CD14-positive monocyte (primary cell): Measurements from ENCODE around the gene KIF9. TPM values are rescaled to one million over a fixed set of nuclear protein-coding genes. Genes with fewer than 3 reads are reported as not detected.
A peak's percentile ranks its signal among the peaks of the same experiment; 100 is the strongest.

Experiments used
- DNase-seq, 3 donors: peaks; one replicate each; pipeline ENCODE4 v3.0.0-alpha.2; 2011 to 2022
- H2AFZ ChIP-seq: 2 replicates; pipeline ENCODE4 v1.6.0; 2012; ENCODE audit warnings: mild to moderate bottlenecking, low read depth, low read length, inconsistent platforms; ENCODE audit not compliant: insufficient read depth, poor library complexity, severe bottlenecking
- H3K27ac ChIP-seq, 2 donors: 1 replicate in 1 of 2; 2 replicates in 1 of 2; pipeline ENCODE4 v1.5.1; 2012 to 2013; ENCODE audit warnings: low read length in 2 of 2, control low read depth in 1 of 2, inconsistent platforms in 1 of 2, low read depth in 1 of 2, mild to moderate bottlenecking in 1 of 2
- H3K27me3 ChIP-seq, 2 donors: one replicate each; pipeline versions ENCODE4 v1.6.0 to v1.6.1; 2011 to 2013; ENCODE audit warnings: low read length in 2 of 2; ENCODE audit not compliant: control insufficient read depth in 2 of 2, insufficient read depth in 2 of 2
- H3K36me3 ChIP-seq, 2 donors: replicated peaks in 1 of 2; 1 replicate in 1 of 2; 2 replicates in 1 of 2; pipeline versions ENCODE4 v1.5.1 to v1.6.1; 2012 to 2013; ENCODE audit warnings: low read length in 2 of 2, control low read depth in 1 of 2, inconsistent platforms in 1 of 2, mild to moderate bottlenecking in 1 of 2; ENCODE audit not compliant: insufficient read depth in 2 of 2, control insufficient read depth in 1 of 2
- H3K4me1 ChIP-seq, 2 donors: 1 replicate in 1 of 2; 2 replicates in 1 of 2; pipeline versions ENCODE4 v1.5.1 to v1.6.1; 2012 to 2013; ENCODE audit warnings: low read length in 2 of 2, control low read depth in 1 of 2, inconsistent platforms in 1 of 2, mild to moderate bottlenecking in 1 of 2, moderate library complexity in 1 of 2; ENCODE audit not compliant: insufficient read depth in 2 of 2, control insufficient read depth in 1 of 2
- H3K4me2 ChIP-seq: replicated peaks from 2 replicates; pipeline ENCODE3; 2012; ENCODE audit warnings: low read length, moderate library complexity, mild to moderate bottlenecking; ENCODE audit not compliant: poor library complexity, severe bottlenecking; ENCODE audit errors: extremely low read depth
- H3K4me3 ChIP-seq, 3 experiments: fragments of 200-600 bp in 1 of 3; sonication (generic) in 1 of 3; replicated peaks in 1 of 3; 1 replicate in 2 of 3; 2 replicates in 1 of 3; pipeline ENCODE4 v1.5.1; 2011 to 2013; ENCODE audit warnings: low read length in 3 of 3, mild to moderate bottlenecking in 3 of 3, control low read depth in 2 of 3, low read depth in 2 of 3, inconsistent platforms in 1 of 3, moderate library complexity in 1 of 3
- H3K79me2 ChIP-seq: 2 replicates; pipeline ENCODE4 v1.6.0; 2012; ENCODE audit warnings: mild to moderate bottlenecking, control low read depth, inconsistent platforms, low read length, moderate library complexity; ENCODE audit not compliant: insufficient read depth
- H3K9ac ChIP-seq: 2 replicates; pipeline ENCODE4 v1.6.0; 2017; ENCODE audit warnings: low read length, mild to moderate bottlenecking; ENCODE audit not compliant: insufficient read depth, poor library complexity, severe bottlenecking
- H3K9me3 ChIP-seq, 2 donors: replicated peaks in 1 of 2; 1 replicate in 1 of 2; 2 replicates in 1 of 2; pipeline versions ENCODE4 v1.5.1 to v1.6.1; 2012 to 2013; ENCODE audit warnings: low read length in 2 of 2, control low read depth in 1 of 2; ENCODE audit not compliant: control insufficient read depth in 1 of 2, insufficient read depth in 1 of 2
- H4K20me1 ChIP-seq: 2 replicates; pipeline ENCODE4 v1.6.0; 2012; ENCODE audit warnings: mild to moderate bottlenecking, low read length, control low read depth, moderate library complexity; ENCODE audit not compliant: insufficient read depth
- H3K27ac Mint-ChIP-seq, 7 donors: one replicate each; pipeline ENCODE4 v1.8.0; 2020; ENCODE audit warnings: mild to moderate bottlenecking in 7 of 7, mixed read lengths in 7 of 7, moderate library complexity in 6 of 7, inconsistent platforms in 2 of 7
- H3K27me3 Mint-ChIP-seq, 3 donors: one replicate each; pipeline ENCODE4 v1.8.0; 2021 to 2022; ENCODE audit warnings: low read depth in 3 of 3, mild to moderate bottlenecking in 3 of 3, mixed read lengths in 3 of 3, moderate library complexity in 3 of 3, inconsistent platforms in 1 of 3
- H3K36me3 Mint-ChIP-seq, 2 donors: one replicate each; pipeline ENCODE4 v1.8.0; 2020; ENCODE audit warnings: mixed read lengths in 2 of 2, inconsistent platforms in 1 of 2, mild to moderate bottlenecking in 1 of 2
- H3K4me1 Mint-ChIP-seq: one replicate; pipeline ENCODE4 v1.8.0; 2020; ENCODE audit warnings: mild to moderate bottlenecking, mixed read lengths
- H3K4me3 Mint-ChIP-seq, 2 donors: one replicate each; pipeline ENCODE4 v1.8.0; 2020; ENCODE audit warnings: mild to moderate bottlenecking in 2 of 2, mixed read lengths in 2 of 2, moderate library complexity in 1 of 2
- H3K9me3 Mint-ChIP-seq, 7 donors: one replicate each; pipeline ENCODE4 v1.8.0; 2020 to 2022; ENCODE audit warnings: mixed read lengths in 7 of 7, mild to moderate bottlenecking in 6 of 7, moderate library complexity in 6 of 7, inconsistent platforms in 2 of 7
- WGBS: methylation state at CpG from one replicate; pipeline ENCODE4 v1.1.5; 2013; ENCODE audit warnings: missing lambda C conversion rate; ENCODE audit not compliant: insufficient coverage; 5-methylcytosine and 5-hydroxymethylcytosine counted together
- intact Hi-C, 2 donors: fragments of 100-400 bp; cut with micrococcal nuclease; formaldehyde crosslinking; loops; one replicate each; pipeline versions ENCODE4 v1.15.0 to v1.15.1; 2023
- polyA plus RNA-seq, 3 donors: library from polyadenylated mRNA; depleted of rRNA in 1 of 3; unstranded in 2 of 3; stranded (reverse) in 1 of 3; fragments of 300-500 nt in 2 of 3; fragments of >200 nt in 1 of 3; fragmentation: Illumina TruSeq in 2 of 3; gene quantifications; 1 replicate in 2 of 3; 2 replicates in 1 of 3; pipeline ENCODE4 v1.2.3, GENCODE V29; 2012 to 2021
- TF ChIP-seq, protein P1 (sequence below): fragments of 200-600 bp; IDR thresholded peaks from one replicate; pipeline ENCODE4 v1.8.0; 2022; ENCODE audit warnings: antibody characterized with exemption, mild to moderate bottlenecking

Gene KIF9
- polyA plus RNA-seq, 3 donors: 2.4 to 5.1 (median 3.8) TPM

DNA sequence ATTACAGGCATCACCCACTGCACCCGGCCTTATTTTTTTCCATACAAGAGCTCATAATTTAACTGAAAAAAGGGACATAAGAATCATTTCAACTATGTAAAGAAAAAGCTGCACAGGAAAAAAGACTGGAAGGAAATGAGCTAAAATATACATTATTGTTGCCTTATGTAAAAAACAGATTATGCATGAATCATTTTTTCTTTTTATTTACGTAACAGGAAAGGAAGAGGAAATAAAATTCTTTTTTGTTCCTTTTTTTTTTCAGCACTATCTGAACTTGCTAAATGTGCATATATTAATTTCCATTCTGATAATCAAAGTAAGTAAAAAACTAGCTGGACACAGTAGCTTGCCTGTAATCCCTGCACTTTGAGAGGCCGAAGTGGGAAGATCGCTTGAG lies 12.1 kb downstream of the KIF9 start:
- peak overlapping the region in 4 of 7 donors; percentile 26 to 72 (median 50) for H3K27ac Mint-ChIP-seq
- H3K4me1 Mint-ChIP-seq: peaks cover 24% of the 10 kb centered on the region
- Histone ChIP-seq H3K4me1 (peaks cover 7 to 20% of the 10 kb centered on the region in 2 donors), H3K27ac (no peak overlapping the region), H3K4me3 (no peak overlapping the region), H3K27me3 (no peaks in the 10 kb centered on the region), H2AFZ (no peak overlapping the region), H3K36me3 (peaks cover 0 to 7% of the 10 kb centered on the region in 2 donors), H3K79me2 (no peaks in the 10 kb centered on the region), H3K9me3 (no peaks in the 10 kb centered on the region), H3K9ac (no peak overlapping the region), H4K20me1 (no peaks in the 10 kb centered on the region), H3K4me2 (no peak overlapping the region)
- H3K9me3 Mint-ChIP-seq: no peaks in the 10 kb centered on the region
- TF ChIP-seq, protein P1, sequence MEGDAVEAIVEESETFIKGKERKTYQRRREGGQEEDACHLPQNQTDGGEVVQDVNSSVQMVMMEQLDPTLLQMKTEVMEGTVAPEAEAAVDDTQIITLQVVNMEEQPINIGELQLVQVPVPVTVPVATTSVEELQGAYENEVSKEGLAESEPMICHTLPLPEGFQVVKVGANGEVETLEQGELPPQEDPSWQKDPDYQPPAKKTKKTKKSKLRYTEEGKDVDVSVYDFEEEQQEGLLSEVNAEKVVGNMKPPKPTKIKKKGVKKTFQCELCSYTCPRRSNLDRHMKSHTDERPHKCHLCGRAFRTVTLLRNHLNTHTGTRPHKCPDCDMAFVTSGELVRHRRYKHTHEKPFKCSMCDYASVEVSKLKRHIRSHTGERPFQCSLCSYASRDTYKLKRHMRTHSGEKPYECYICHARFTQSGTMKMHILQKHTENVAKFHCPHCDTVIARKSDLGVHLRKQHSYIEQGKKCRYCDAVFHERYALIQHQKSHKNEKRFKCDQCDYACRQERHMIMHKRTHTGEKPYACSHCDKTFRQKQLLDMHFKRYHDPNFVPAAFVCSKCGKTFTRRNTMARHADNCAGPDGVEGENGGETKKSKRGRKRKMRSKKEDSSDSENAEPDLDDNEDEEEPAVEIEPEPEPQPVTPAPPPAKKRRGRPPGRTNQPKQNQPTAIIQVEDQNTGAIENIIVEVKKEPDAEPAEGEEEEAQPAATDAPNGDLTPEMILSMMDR: no peak
- DNase-seq: peak in 1 of 3 donors; percentile 3
- H3K27me3 Mint-ChIP-seq: peaks cover 0 to 2% (median 0%) of the 10 kb centered on the region in 3 donors
- intact Hi-C loops: no loop called here
- no CpG with 5 or more reads among the region's 4 CpGs for WGBS
- no peak overlapping the region for H3K4me3 Mint-ChIP-seq
- H3K36me3 Mint-ChIP-seq: peaks cover 6 to 19% of the 10 kb centered on the region in 2 donors

DNA sequence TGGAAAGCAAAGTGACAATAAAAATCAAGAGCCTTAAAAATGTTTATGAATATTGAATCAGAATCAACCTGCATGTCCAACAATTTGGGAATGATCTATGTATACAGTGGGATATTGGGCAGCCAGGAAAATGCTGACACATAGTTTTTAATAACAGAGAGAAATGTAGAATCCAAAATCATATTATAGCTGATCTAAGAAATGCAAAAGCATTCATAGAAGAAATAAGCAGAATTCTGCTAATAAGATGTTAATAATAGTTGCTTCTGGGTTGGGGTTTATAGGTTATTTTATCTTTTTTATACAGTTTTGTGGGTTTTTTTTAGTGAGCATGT lies 15.1 kb downstream of the KIF9 start:
- H3K27me3 Mint-ChIP-seq: peaks cover 0 to 4% (median 2%) of the 10 kb centered on the region in 3 donors
- Histone ChIP-seq H3K9me3 (no peaks in the 10 kb centered on the region), H3K4me2 (no peak overlapping the region), H3K36me3 (no peaks in the 10 kb centered on the region), H3K9ac (no peak overlapping the region), H3K79me2 (no peaks in the 10 kb centered on the region), H3K4me1 (peaks cover 7 to 20% of the 10 kb centered on the region in 2 donors), H3K4me3 (no peak overlapping the region), H3K27me3 (no peaks in the 10 kb centered on the region), H4K20me1 (no peaks in the 10 kb centered on the region), H2AFZ (no peak overlapping the region), H3K27ac (no peak overlapping the region)
- H3K36me3 Mint-ChIP-seq: peaks cover 4 to 12% of the 10 kb centered on the region in 2 donors
- TF ChIP-seq, protein P1: no peak
- intact Hi-C loops: loop anchor here in 1 of 2 donors (10.0 kb wide), 1 partner anchor 47 kb away; no protein-coding TSS in a partner anchor
- H3K27ac Mint-ChIP-seq: no peak overlapping the region
- DNase-seq: no peak
- H3K4me1 Mint-ChIP-seq: peaks cover 24% of the 10 kb centered on the region
- H3K9me3 Mint-ChIP-seq: no peaks in the 10 kb centered on the region
- H3K4me3 Mint-ChIP-seq: no peak overlapping the region
